Liver (tissue), 3 donors: Measurements from ENCODE around the gene DAPP1.

Experiments
- EGR1 ChIP-seq, 2 donors: IDR thresholded peaks; 2 replicates each; pipeline ENCODE4 v1.6.1; 2016 to 2018; ENCODE audit warnings: antibody characterized with exemption in 2 of 2, low read depth in 2 of 2
- FOXA2 ChIP-seq: IDR thresholded peaks from 2 replicates; pipeline ENCODE4 v1.6.1; 2016; ENCODE audit warnings: antibody characterized with exemption
- GABPA ChIP-seq, 2 donors: IDR thresholded peaks in 1 of 2; conservative IDR thresholded peaks in 1 of 2; 2 replicates each; pipeline ENCODE4 v1.6.1; 2016; ENCODE audit warnings: antibody characterized with exemption in 2 of 2, mild to moderate bottlenecking in 1 of 2, moderate library complexity in 1 of 2
- JUND ChIP-seq, 2 donors: IDR thresholded peaks; 2 replicates each; pipeline ENCODE4 v1.6.1; 2016; ENCODE audit warnings: antibody characterized with exemption in 2 of 2
- MAX ChIP-seq: IDR thresholded peaks from 2 replicates; pipeline ENCODE4 v1.6.1; 2016; ENCODE audit warnings: antibody characterized with exemption
- RAD21 ChIP-seq, 2 donors: IDR thresholded peaks; 2 replicates each; pipeline ENCODE4 v1.6.1; 2016; ENCODE audit warnings: antibody characterized with exemption in 2 of 2, mild to moderate bottlenecking in 2 of 2
- RXRA ChIP-seq, 2 donors: IDR thresholded peaks; 2 replicates each; pipeline ENCODE4 v1.6.1; 2017 to 2018; ENCODE audit warnings: antibody characterized with exemption in 2 of 2, mild to moderate bottlenecking in 1 of 2
- SP1 ChIP-seq: IDR thresholded peaks from 2 replicates; pipeline ENCODE4 v1.6.1; 2018; ENCODE audit warnings: antibody characterized with exemption, mild to moderate bottlenecking
- TAF1 ChIP-seq: conservative IDR thresholded peaks from 2 replicates; pipeline ENCODE4 v1.6.1; 2016; ENCODE audit warnings: antibody characterized with exemption, mild to moderate bottlenecking
- YY1 ChIP-seq: IDR thresholded peaks from 2 replicates; pipeline ENCODE4 v1.6.1; 2016; ENCODE audit warnings: antibody characterized with exemption, mild to moderate bottlenecking
- ZBTB33 ChIP-seq: IDR thresholded peaks from 2 replicates; pipeline ENCODE4 v1.6.1; 2016; ENCODE audit warnings: antibody characterized with exemption
- TF ChIP-seq, protein P1 (sequence below): fragments of 150-350 bp; IDR thresholded peaks from 2 replicates; pipeline ENCODE4 v1.5.1; 2017; ENCODE audit warnings: improper control_type of control experiment, low read depth, low read length; ENCODE audit not compliant: missing input control
- TF ChIP-seq, protein P2 (sequence below): IDR thresholded peaks from 2 replicates; pipeline ENCODE4 v1.6.1; 2016; ENCODE audit warnings: antibody characterized with exemption, mild to moderate bottlenecking
- donor health status: healthy.
- donor health status: healthy.

DNA sequence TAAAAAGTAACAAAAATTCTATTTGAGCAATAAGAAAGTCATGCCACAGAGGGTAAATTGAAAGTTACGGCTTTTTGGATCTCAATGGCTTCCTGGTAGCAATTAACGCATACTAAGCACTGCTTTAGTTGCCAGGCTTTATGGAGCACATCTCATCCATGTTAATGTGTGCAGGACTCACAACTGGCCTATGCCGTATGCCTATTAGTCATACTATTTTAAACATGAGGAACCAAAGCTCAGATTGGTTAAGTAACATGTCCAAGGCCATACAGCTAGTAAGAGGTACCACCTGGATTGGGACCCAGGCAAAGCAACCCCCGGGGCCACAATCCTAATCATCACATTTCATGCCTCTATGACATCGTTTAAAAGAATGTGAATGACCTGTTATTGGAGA is 17.1 kb downstream of the DAPP1 start:
- TF ChIP-seq, protein P1, sequence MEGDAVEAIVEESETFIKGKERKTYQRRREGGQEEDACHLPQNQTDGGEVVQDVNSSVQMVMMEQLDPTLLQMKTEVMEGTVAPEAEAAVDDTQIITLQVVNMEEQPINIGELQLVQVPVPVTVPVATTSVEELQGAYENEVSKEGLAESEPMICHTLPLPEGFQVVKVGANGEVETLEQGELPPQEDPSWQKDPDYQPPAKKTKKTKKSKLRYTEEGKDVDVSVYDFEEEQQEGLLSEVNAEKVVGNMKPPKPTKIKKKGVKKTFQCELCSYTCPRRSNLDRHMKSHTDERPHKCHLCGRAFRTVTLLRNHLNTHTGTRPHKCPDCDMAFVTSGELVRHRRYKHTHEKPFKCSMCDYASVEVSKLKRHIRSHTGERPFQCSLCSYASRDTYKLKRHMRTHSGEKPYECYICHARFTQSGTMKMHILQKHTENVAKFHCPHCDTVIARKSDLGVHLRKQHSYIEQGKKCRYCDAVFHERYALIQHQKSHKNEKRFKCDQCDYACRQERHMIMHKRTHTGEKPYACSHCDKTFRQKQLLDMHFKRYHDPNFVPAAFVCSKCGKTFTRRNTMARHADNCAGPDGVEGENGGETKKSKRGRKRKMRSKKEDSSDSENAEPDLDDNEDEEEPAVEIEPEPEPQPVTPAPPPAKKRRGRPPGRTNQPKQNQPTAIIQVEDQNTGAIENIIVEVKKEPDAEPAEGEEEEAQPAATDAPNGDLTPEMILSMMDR, result no peak
- TF ChIP-seq EGR1 (IDR thresholded peaks at IDR 0.05; ENCODE audit: low read depth in 2 of 2), result no peak
- no peak for TF ChIP-seq JUND (IDR thresholded peaks at IDR 0.05)
- no peak for TF ChIP-seq SP1
- no peak for TF ChIP-seq RAD21 (IDR thresholded peaks at IDR 0.05)
- TF ChIP-seq, protein P2, sequence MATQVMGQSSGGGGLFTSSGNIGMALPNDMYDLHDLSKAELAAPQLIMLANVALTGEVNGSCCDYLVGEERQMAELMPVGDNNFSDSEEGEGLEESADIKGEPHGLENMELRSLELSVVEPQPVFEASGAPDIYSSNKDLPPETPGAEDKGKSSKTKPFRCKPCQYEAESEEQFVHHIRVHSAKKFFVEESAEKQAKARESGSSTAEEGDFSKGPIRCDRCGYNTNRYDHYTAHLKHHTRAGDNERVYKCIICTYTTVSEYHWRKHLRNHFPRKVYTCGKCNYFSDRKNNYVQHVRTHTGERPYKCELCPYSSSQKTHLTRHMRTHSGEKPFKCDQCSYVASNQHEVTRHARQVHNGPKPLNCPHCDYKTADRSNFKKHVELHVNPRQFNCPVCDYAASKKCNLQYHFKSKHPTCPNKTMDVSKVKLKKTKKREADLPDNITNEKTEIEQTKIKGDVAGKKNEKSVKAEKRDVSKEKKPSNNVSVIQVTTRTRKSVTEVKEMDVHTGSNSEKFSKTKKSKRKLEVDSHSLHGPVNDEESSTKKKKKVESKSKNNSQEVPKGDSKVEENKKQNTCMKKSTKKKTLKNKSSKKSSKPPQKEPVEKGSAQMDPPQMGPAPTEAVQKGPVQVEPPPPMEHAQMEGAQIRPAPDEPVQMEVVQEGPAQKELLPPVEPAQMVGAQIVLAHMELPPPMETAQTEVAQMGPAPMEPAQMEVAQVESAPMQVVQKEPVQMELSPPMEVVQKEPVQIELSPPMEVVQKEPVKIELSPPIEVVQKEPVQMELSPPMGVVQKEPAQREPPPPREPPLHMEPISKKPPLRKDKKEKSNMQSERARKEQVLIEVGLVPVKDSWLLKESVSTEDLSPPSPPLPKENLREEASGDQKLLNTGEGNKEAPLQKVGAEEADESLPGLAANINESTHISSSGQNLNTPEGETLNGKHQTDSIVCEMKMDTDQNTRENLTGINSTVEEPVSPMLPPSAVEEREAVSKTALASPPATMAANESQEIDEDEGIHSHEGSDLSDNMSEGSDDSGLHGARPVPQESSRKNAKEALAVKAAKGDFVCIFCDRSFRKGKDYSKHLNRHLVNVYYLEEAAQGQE, result no peak
- no peak for TF ChIP-seq YY1
- no peak for TF ChIP-seq ZBTB33
- TF ChIP-seq MAX, result no peak
- no peak for TF ChIP-seq TAF1
- no peak for TF ChIP-seq FOXA2
- TF ChIP-seq RXRA (IDR thresholded peaks at IDR 0.05), result no peak
- no peak for TF ChIP-seq GABPA (IDR thresholded peaks at IDR 0.05 in 1 of 2, conservative IDR thresholded peaks at IDR 0.05 in 1 of 2)
